Kidney (tissue), 14 donors: Measurements from ENCODE around the gene PCID2. TPM values are rescaled to one million over a fixed set of nuclear protein-coding genes. Genes with fewer than 3 reads are reported as not detected.
A peak's percentile ranks its signal among the peaks of the same experiment; 100 is the strongest.

Experiments used
- DNase-seq, 5 donors: peaks; one replicate each; pipeline ENCODE4 v3.0.0-alpha.2; 2013 to 2020
- FAIRE-seq: peaks from 2 replicates; lab custom pipeline; 2012; peaks lifted over from hg19 to GRCh38; lab: Jason Lieb, UNC
- H3K27ac ChIP-seq, 2 donors: one replicate each; pipeline ENCODE4 v1.7.0; 2013; ENCODE audit warnings: low read depth in 2 of 2, low read length in 2 of 2, inconsistent platforms in 1 of 2
- H3K27me3 ChIP-seq: one replicate; pipeline ENCODE4 v1.7.1; 2013; ENCODE audit warnings: low read length, inconsistent platforms; ENCODE audit not compliant: control insufficient read depth, insufficient read depth
- H3K36me3 ChIP-seq, 3 donors: one replicate each; pipeline versions ENCODE4 v1.7.0 to v1.7.1; 2013; ENCODE audit warnings: low read length in 3 of 3, control low read depth in 1 of 3, inconsistent platforms in 1 of 3; ENCODE audit not compliant: insufficient read depth in 3 of 3, control insufficient read depth in 2 of 3
- H3K4me1 ChIP-seq, 3 donors: one replicate each; pipeline versions ENCODE4 v1.7.0 to v1.7.1; 2013; ENCODE audit warnings: low read length in 3 of 3, inconsistent platforms in 1 of 3, low read depth in 1 of 3; ENCODE audit not compliant: control insufficient read depth in 2 of 3, insufficient read depth in 2 of 3
- H3K4me3 ChIP-seq, 3 donors: one replicate each; pipeline versions ENCODE4 v1.7.0 to v1.8.1; 2013; ENCODE audit warnings: low read length in 3 of 3, control low read depth in 1 of 3, inconsistent platforms in 1 of 3
- H3K9ac ChIP-seq, 3 donors: one replicate each; pipeline versions ENCODE4 v1.7.0 to v1.7.1; 2013; ENCODE audit warnings: low read length in 3 of 3, control low read depth in 1 of 3, inconsistent platforms in 1 of 3
- H3K9me3 ChIP-seq, 3 donors: one replicate each; pipeline versions ENCODE4 v1.7.0 to v1.7.1; 2013; ENCODE audit warnings: low read length in 3 of 3, control low read depth in 1 of 3, inconsistent platforms in 1 of 3; ENCODE audit not compliant: control insufficient read depth in 2 of 3, insufficient read depth in 1 of 3
- CTCF ChIP-seq: IDR thresholded peaks from 3 replicates; pipeline ENCODE4 v1.5.1; 2012; ENCODE audit warnings: mild to moderate bottlenecking, moderate library complexity, borderline replicate concordance; ENCODE audit not compliant: insufficient read depth; ENCODE audit errors: extremely low read depth
- intact Hi-C: fragments of 100-400 bp; cut with DNase I; formaldehyde crosslinking; loops from one replicate; pipeline ENCODE4 v1.11.1; 2022
- polyA plus RNA-seq: library from polyadenylated mRNA; stranded (reverse); fragments of 350-450 nt; fragmentation: Illumina TruSeq; extraction: RNeasy Lipid Tissue Mini Kit (QIAGEN cat#74804); gene quantifications from one replicate; pipeline ENCODE4 v1.2.3, GENCODE V29; 2014; ENCODE audit warnings: low read depth, low replicate concordance; ENCODE audit not compliant: insufficient read depth
- total RNA-seq: library from RNA; stranded (reverse); fragmentation: NEBNext Ultra II Directional; extraction: Animal tissue kit (Norgen Biotek cat#: 25700); gene quantifications from one replicate; pipeline ENCODE4 v1.2.1, GENCODE V29; 2021
- donor health status: control.
- donor health status: control.
- donor health status: control.
- donor health status: control.
- donor health status: control.
- donor health status: DM: yes; HTN: yes; CAD: no.
- donor health status: Normal renal cell carcinoma (clear cell type).

Gene PCID2
- total and polyA plus RNA-seq, 2 donors from 2014 or later: 22.9 to 34.9 TPM

GRCh38 chr13:113152691-113152983, 55.8 kb downstream of the PCID2 start:
- peak overlapping the region; percentile 74 to 88 for H3K27ac ChIP-seq

GRCh38 chr13:113151745-113152690, 56.5 kb downstream of the PCID2 start:
- no peak for TF ChIP-seq CTCF
- H3K36me3 ChIP-seq: no peaks in the 10 kb centered on the region
- H3K27ac ChIP-seq: peak overlapping the region in 1 of 2 donors; percentile 74
- no peak for FAIRE-seq
- peak overlapping the region in 2 of 3 donors; percentile 72 to 87 for H3K9ac ChIP-seq
- H3K9me3 ChIP-seq: no peaks in the 10 kb centered on the region
- H3K4me1 ChIP-seq: peaks cover 0 to 20% (median 0%) of the 10 kb centered on the region in 3 donors
- intact Hi-C loops: no loop called here
- H3K27me3 ChIP-seq: no peaks in the 10 kb centered on the region
- H3K4me3 ChIP-seq: peak overlapping the region in 2 of 3 donors; percentile 63 to 72
- peak in 2 of 5 donors; percentile 57 to 77 for DNase-seq

More at GRCh38 chr13:113152691-113152983, 55.8 kb downstream of the PCID2 start:
- FAIRE-seq: no peak
- no peaks in the 10 kb centered on the region for H3K36me3 ChIP-seq
- H3K9ac ChIP-seq: peak overlapping the region in 2 of 3 donors; percentile 72 to 87
- H3K27me3 ChIP-seq: no peaks in the 10 kb centered on the region
- no peaks in the 10 kb centered on the region for H3K9me3 ChIP-seq
- no peak for DNase-seq
- intact Hi-C loops: no loop called here
- TF ChIP-seq CTCF: no peak
- peaks cover 0 to 23% (median 0%) of the 10 kb centered on the region in 3 donors for H3K4me1 ChIP-seq
- H3K4me3 ChIP-seq: peak overlapping the region in 2 of 3 donors; percentile 63 to 72

- Histone ChIP-seq H3K4me1 (peaks cover 0 to 20% (median 0%) of the 10 kb centered on the region in 3 donors), H3K36me3 (no peaks in the 10 kb centered on the region), H3K27me3 (no peaks in the 10 kb centered on the region), H3K9ac (no peak overlapping the region), H3K4me3 (no peak overlapping the region), H3K27ac (no peak overlapping the region), H3K9me3 (no peaks in the 10 kb centered on the region)
- DNase-seq (peak in 1 of 5 donors; percentile 56), FAIRE-seq (no peak)
- intact Hi-C loops: no loop called here
- no peak for TF ChIP-seq CTCF
Measured at GRCh38 chr13:113150550-113151365, 57.7 kb downstream of the PCID2 start.
